GM23248 (cell line): ENCODE results near the gene M1AP. TPM values are rescaled to one million over a fixed set of nuclear protein-coding genes. Genes with fewer than 3 reads are reported as not detected.
A peak's percentile ranks its signal among the peaks of the same experiment; 100 is the strongest.

Experiments used
- DNase-seq: peaks from one replicate; pipeline ENCODE4 v3.0.0-alpha.2; 2015
- H2AFZ ChIP-seq: fragments of 200-600 bp; sonication (generic); 2 replicates; pipeline ENCODE4 v1.6.1; 2016; ENCODE audit warnings: antibody characterized with exemption
- H3F3A ChIP-seq: fragments of 200-600 bp; sonication (generic); 2 replicates; pipeline ENCODE4 v1.6.1; 2016; ENCODE audit warnings: mild to moderate bottlenecking, antibody characterized with exemption, mixed run types; ENCODE audit not compliant: insufficient read depth
- H3K27ac ChIP-seq: fragments of 200-600 bp; sonication (generic); 2 replicates; pipeline ENCODE4 v1.5.1; 2016; ENCODE audit warnings: mild to moderate bottlenecking
- H3K27me3 ChIP-seq: fragments of 200-600 bp; sonication (generic); replicated peaks from 2 replicates; pipeline ENCODE4 v1.6.1; 2016; ENCODE audit warnings: mild to moderate bottlenecking; ENCODE audit not compliant: insufficient read depth
- H3K36me3 ChIP-seq: fragments of 200-600 bp; sonication (generic); 2 replicates; pipeline ENCODE4 v1.6.1; 2016; ENCODE audit warnings: low read depth, mild to moderate bottlenecking
- H3K4me1 ChIP-seq: fragments of 200-600 bp; sonication (generic); 2 replicates; pipeline ENCODE4 v1.6.1; 2016; ENCODE audit warnings: mild to moderate bottlenecking; ENCODE audit not compliant: insufficient read depth
- H3K4me2 ChIP-seq: fragments of 200-600 bp; sonication (generic); one replicate; pipeline ENCODE4 v1.6.1; 2016; ENCODE audit warnings: mild to moderate bottlenecking; ENCODE audit not compliant: unreplicated experiment
- H3K4me3 ChIP-seq: fragments of 200-600 bp; sonication (generic); 2 replicates; pipeline ENCODE4 v1.5.1; 2016; ENCODE audit warnings: mild to moderate bottlenecking
- H3K79me2 ChIP-seq: fragments of 200-600 bp; sonication (generic); 2 replicates; pipeline ENCODE4 v1.6.1; 2016; ENCODE audit warnings: mild to moderate bottlenecking; ENCODE audit not compliant: insufficient read depth
- H3K9ac ChIP-seq: fragments of 200-600 bp; sonication (generic); 2 replicates; pipeline ENCODE4 v1.6.1; 2016; ENCODE audit warnings: mild to moderate bottlenecking
- H3K9me2 ChIP-seq: fragments of 200-600 bp; sonication (generic); 2 replicates; pipeline ENCODE4 v1.6.1; 2016; ENCODE audit warnings: mixed run types, mild to moderate bottlenecking, moderate library complexity; ENCODE audit not compliant: insufficient read depth
- H3K9me3 ChIP-seq: fragments of 200-600 bp; sonication (generic); one replicate; pipeline ENCODE4 v1.6.1; 2017; ENCODE audit warnings: low read depth
- H4K20me1 ChIP-seq: fragments of 200-600 bp; sonication (generic); 2 replicates; pipeline ENCODE4 v1.6.0; 2016; ENCODE audit not compliant: insufficient read depth
- EZH2 ChIP-seq: fragments of 200-600 bp; sonication (generic); IDR thresholded peaks from 2 replicates; pipeline ENCODE4 v1.6.1; 2018; ENCODE audit warnings: antibody characterized with exemption, mild to moderate bottlenecking; ENCODE audit not compliant: insufficient read depth, poor library complexity, severe bottlenecking
- EZH2phosphoT487 ChIP-seq: fragments of 200-600 bp; sonication (generic); IDR thresholded peaks from 2 replicates; pipeline ENCODE4 v1.6.1; 2018; ENCODE audit warnings: antibody characterized with exemption, moderate library complexity, mild to moderate bottlenecking, low read depth; ENCODE audit not compliant: insufficient read depth
- WGBS, 2 experiments: methylation state at CpG; one replicate each; pipeline ENCODE4 v1.1.6; 2015 to 2017; ENCODE audit warnings: low lambda C conversion rate in 2 of 2, low coverage in 1 of 2; ENCODE audit errors: missing lambda C conversion rate in 2 of 2; 5-methylcytosine and 5-hydroxymethylcytosine counted together
- in situ Hi-C: fragments of 300-500 bp; cut with MboI; formaldehyde crosslinking; loops from 2 replicates; pipeline ENCODE4 v1.15.0; 2020
- polyA plus RNA-seq: library from polyadenylated mRNA; unstranded; fragments of >200 nt; fragmentation: Nextera tagmentation; extraction: Ambion mirVana; gene quantifications from 2 replicates; pipeline ENCODE4 v1.2.1, GENCODE V29; 2016
- total RNA-seq: library from RNA; depleted of rRNA; stranded (reverse); fragments of >200 nt; shearing (Covaris generic); gene quantifications from 2 replicates; pipeline ENCODE4 v1.2.3, GENCODE V29; 2014

M1AP gene
- total and polyA plus RNA-seq, 2 experiments from 2014 or later, result 0.18 to 1.5 TPM

DNA sequence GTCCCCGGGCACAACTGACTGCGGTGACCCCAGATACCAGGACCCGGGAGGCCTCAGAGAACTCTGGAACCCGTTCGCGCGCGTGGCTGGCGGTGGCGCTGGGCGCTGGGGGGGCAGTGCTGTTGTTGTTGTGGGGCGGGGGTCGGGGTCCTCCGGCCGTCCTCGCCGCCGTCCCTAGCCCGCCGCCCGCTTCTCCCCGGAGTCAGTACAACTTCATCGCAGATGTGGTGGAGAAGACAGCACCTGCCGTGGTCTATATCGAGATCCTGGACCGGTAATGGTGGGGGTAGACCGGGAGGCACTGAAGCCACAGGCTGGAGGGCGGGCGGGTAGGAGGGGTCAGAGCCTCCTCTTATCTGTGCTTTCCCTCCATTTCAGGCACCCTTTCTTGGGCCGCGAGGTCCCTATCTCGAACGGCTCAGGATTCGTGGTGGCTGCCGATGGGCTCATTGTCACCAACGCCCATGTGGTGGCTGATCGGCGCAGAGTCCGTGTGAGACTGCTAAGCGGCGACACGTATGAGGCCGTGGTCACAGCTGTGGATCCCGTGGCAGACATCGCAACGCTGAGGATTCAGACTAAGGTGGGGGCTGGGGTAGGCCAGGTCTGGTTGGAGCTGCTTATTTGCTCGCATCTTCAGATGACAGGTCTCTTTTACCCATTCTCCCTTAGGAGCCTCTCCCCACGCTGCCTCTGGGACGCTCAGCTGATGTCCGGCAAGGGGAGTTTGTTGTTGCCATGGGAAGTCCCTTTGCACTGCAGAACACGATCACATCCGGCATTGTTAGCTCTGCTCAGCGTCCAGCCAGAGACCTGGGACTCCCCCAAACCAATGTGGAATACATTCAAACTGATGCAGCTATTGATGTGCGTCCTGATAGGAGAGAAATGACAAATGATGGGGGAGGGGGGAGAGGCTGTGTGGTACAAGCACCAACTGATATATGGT is 117.6 kb downstream of the M1AP start:
- Histone ChIP-seq H3K27ac (peak overlapping the region; percentile 54), H4K20me1 (no peaks in the 10 kb centered on the region), H3K9me3 (no peaks in the 10 kb centered on the region), H3K27me3 (no peaks in the 10 kb centered on the region), H3K4me1 (peaks cover 22% of the 10 kb centered on the region), H3K79me2 (peaks cover 51% of the 10 kb centered on the region), H3K9me2 (no peaks in the 10 kb centered on the region), H3K4me3 (peak overlapping the region; percentile 80), H3F3A (peaks cover 20% of the 10 kb centered on the region; the same call in 1 of the 2 replicates), H3K4me2 (peak overlapping the region; percentile 94), H3K36me3 (0 out of 2 replicates have a peak, but pooled peaks cover 11% of the 10 kb centered on the region), H3K9ac (peak overlapping the region; percentile 89), H2AFZ (peak overlapping the region; percentile 81)
- in situ Hi-C loops, result no loop called here
- WGBS, 2 experiments, result 0 to 3% methylated on average over 32 to 54 of the region's 54 CpGs
- TF ChIP-seq EZH2 (no peak), EZH2phosphoT487 (no peak)
- peak; percentile 60 for DNase-seq

DNA sequence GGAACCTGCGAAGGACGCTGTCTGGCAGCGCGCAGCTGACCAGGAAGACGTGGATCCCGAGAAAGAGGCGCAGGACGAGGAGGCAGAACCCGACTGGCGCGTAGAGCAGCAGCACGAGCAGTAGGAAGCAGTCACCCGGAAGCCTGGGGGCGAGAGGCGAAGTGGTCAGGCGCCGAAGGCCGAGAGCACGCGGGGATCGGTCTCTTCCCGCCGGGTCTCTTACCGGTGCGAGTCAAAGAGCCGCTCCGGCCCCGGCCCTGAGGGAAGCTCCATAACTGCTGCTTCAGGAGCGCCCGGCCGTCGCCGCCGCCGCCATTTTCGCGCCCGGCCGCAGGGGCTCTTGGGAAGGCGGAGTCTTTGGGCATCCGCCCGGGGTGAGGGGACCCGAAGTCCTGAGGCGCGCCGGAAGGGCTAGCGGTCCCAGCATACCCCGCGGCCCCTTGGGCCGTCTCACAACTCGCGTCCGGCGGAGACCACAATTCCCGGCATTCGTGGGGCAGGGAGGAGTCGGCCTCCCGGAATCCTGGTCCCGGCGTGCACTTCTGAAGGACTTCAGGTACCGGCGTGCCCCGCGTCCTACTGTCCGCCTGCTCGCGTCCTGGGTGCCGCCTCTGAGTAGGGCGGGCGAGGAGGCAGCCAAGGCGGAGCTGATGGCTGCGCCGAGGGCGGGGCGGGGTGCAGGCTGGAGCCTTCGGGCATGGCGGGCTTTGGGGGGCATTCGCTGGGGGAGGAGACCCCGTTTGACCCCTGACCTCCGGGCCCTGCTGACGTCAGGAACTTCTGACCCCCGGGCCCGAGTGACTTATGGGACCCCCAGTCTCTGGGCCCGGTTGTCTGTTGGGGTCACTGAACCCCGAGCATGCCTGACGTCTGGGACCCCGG is 118.5 kb downstream of the M1AP start, which contains the start of the genes AUP1 and HTRA2:
TSS of gene AUP1 (minus strand) at position 350 of the 882 bp plus-strand sequence. CDS start at position 273, 77 bp downstream.
TSS of gene HTRA2 (plus strand) at position 577 of the 882 bp plus-strand sequence. CDS start at position 651, 74 bp downstream.
- no peaks in the 10 kb centered on the region for H4K20me1 ChIP-seq
- TF ChIP-seq EZH2phosphoT487, result no peak
- TF ChIP-seq EZH2, result no peak
- H3F3A ChIP-seq, result peaks cover 18% of the 10 kb centered on the region; the same call in 1 of the 2 replicates
- peak within 1 kb of the TSS; percentile 94 for H3K4me2 ChIP-seq
- H3K9me3 ChIP-seq, result no peaks in the 10 kb centered on the region
- peak within 1 kb of the TSS; percentile 89 for H3K9ac ChIP-seq
- peaks cover 22% of the 10 kb centered on the region for H3K4me1 ChIP-seq
- in situ Hi-C loops, result no loop called here
- 0 to 1% methylated on average over 76 to 81 of the region's 87 CpGs for WGBS, 2 experiments
- no peaks in the 10 kb centered on the region for H3K9me2 ChIP-seq
- H3K27ac ChIP-seq, result peak within 1 kb of the TSS; percentile 64
- 0 out of 2 replicates have a peak, but pooled peaks cover 11% of the 10 kb centered on the region for H3K36me3 ChIP-seq
- H3K4me3 ChIP-seq, result peak within 1 kb of the TSS; percentile 80
- peak; percentile 100 for DNase-seq
- peak within 1 kb of the TSS; percentile 81 for H2AFZ ChIP-seq
- no peaks in the 10 kb centered on the region for H3K27me3 ChIP-seq
- peaks cover 51% of the 10 kb centered on the region for H3K79me2 ChIP-seq

DNA sequence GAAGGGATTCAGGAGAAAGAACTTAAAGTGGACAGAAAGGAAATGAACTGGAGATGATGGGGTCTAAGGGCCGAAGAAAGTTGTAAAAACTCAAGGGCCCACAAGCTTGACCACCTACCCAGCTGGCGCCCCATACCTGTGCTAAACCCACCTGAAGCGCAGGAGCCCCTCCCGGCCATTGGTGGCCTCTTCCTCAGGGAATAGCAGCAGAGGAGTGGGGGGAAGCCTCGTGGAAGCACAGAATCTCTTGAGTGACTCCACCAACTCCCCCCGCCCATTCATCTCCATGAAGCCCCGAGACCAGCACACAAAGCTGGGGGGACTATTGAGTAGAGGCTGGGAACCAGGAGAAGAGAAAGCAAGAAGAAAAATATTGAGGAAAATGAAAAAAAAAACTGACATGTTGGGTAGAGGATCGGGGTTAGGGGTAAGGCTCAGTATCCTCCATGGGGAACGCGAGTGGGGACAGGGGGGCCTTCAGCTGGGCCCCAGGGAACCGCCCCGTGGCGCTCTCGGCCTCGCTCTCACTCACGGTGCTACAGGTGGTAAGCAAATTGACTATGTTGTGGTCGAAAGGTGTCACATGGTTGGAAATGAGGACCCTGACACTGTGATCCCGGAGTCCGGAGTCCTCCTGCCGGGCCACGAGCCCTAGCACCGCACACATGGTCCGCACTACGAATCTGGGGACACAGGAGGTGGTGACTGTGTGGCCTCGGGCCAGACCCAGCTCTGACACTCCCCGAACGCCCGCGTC is 119.4 kb downstream of the M1AP start:
- H4K20me1 ChIP-seq, result no peaks in the 10 kb centered on the region
- H3K27me3 ChIP-seq, result no peaks in the 10 kb centered on the region
- H3K4me2 ChIP-seq, result peak overlapping the region; percentile 83
- TF ChIP-seq EZH2 (no peak), EZH2phosphoT487 (no peak)
- H3K9me3 ChIP-seq, result no peaks in the 10 kb centered on the region
- peaks cover 17% of the 10 kb centered on the region; the same call in 1 of the 2 replicates for H3F3A ChIP-seq
- in situ Hi-C loops, result no loop called here
- 0 out of 2 replicates have a peak, but pooled peaks cover 11% of the 10 kb centered on the region for H3K36me3 ChIP-seq
- WGBS, 2 experiments, result 11 to 13% methylated on average over 29 of the region's 29 CpGs
- no peaks in the 10 kb centered on the region for H3K9me2 ChIP-seq
- peak overlapping the region; percentile 80 for H3K4me3 ChIP-seq
- H3K27ac ChIP-seq, result peak overlapping the region; percentile 64
- peaks cover 51% of the 10 kb centered on the region for H3K79me2 ChIP-seq
- DNase-seq, result no peak
- peaks cover 22% of the 10 kb centered on the region for H3K4me1 ChIP-seq
- H3K9ac ChIP-seq, result peak overlapping the region; percentile 89
- peak overlapping the region; percentile 72 for H2AFZ ChIP-seq
